Measurements from ENCODE around the gene MT4.
A peak's percentile ranks its signal among the peaks of the same experiment; 100 is the strongest.

Gene MT4

DNA sequence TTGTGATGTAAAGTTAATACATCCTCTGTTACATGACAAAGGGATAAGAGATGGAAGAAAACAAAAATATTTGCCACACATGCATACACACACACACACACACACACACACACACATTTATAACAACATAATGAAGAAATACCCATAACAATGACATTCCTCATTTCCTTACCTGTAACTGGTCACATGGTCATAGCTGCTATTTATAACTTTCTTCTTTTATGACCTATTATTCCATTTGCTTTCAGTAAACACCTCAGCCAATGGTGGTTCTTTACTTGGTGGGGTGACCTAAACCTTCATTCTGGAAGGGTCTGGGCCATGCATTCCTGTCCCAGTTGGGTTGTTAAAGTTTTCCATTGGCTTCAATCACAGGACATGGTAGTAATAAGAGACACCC lies 48.8 kb downstream of the MT4 start:
- H3K4me3 ChIP-seq (replicated peaks; ENCODE audit: low read depth, low read length) = no peak overlapping the region
- DNase-seq (ENCODE audit: low read depth) = no peak
- TF ChIP-seq, protein P1, sequence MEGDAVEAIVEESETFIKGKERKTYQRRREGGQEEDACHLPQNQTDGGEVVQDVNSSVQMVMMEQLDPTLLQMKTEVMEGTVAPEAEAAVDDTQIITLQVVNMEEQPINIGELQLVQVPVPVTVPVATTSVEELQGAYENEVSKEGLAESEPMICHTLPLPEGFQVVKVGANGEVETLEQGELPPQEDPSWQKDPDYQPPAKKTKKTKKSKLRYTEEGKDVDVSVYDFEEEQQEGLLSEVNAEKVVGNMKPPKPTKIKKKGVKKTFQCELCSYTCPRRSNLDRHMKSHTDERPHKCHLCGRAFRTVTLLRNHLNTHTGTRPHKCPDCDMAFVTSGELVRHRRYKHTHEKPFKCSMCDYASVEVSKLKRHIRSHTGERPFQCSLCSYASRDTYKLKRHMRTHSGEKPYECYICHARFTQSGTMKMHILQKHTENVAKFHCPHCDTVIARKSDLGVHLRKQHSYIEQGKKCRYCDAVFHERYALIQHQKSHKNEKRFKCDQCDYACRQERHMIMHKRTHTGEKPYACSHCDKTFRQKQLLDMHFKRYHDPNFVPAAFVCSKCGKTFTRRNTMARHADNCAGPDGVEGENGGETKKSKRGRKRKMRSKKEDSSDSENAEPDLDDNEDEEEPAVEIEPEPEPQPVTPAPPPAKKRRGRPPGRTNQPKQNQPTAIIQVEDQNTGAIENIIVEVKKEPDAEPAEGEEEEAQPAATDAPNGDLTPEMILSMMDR (IDR thresholded peaks at IDR 0.05; ENCODE audit: low read length, missing control alignments) = no peak

DNA sequence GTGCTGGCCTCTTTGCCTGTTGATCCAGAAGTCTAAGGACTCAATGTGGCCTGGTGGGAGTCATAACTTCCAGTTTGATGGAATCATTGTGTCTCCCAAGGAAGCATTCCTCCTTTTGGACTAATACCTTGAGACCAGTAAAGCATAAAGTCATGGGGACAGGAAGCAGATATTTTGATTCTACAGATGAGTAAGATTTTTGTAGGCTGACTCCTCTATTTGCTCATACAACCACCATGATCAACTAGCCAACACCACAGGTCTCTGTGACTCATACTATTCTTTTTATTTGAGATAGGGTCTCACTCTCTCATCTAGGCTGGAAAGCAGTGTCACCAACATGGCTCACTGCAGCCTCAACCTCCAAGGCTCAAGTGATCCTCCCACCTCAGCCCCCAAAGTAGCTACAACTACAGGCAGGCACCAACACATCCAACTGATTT lies 49.7 kb downstream of the MT4 start:
- no peak overlapping the region for H3K4me3 ChIP-seq (replicated peaks; ENCODE audit: low read depth, low read length)
- peak; percentile 47 for DNase-seq (ENCODE audit: low read depth)
- TF ChIP-seq, protein P1 (IDR thresholded peaks at IDR 0.05; ENCODE audit: low read length, missing control alignments) = no peak

DNA sequence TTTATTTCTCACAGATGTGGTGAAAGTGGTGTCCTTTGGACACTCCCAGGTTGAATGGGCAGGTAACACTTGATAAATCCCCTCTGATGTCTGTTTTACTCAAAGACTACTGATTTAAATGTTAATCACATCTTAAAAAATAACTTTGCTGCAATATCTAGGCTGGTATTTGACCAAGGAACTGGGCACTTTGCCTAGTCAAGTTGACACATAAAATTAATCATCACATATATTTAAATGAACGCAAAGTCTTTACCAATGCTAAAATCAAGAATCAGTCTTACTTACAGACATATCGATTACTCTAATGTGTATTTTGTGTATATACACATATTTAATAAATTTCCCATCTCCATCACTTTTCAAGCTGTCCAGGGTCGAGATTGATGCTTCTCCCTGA lies 50.5 kb downstream of the MT4 start:
- peak; percentile 37 for DNase-seq (ENCODE audit: low read depth)
- H3K4me3 ChIP-seq (replicated peaks; ENCODE audit: low read depth, low read length) = no peak overlapping the region
- TF ChIP-seq, protein P1 (IDR thresholded peaks at IDR 0.05; ENCODE audit: low read length, missing control alignments) = no peak

DNA sequence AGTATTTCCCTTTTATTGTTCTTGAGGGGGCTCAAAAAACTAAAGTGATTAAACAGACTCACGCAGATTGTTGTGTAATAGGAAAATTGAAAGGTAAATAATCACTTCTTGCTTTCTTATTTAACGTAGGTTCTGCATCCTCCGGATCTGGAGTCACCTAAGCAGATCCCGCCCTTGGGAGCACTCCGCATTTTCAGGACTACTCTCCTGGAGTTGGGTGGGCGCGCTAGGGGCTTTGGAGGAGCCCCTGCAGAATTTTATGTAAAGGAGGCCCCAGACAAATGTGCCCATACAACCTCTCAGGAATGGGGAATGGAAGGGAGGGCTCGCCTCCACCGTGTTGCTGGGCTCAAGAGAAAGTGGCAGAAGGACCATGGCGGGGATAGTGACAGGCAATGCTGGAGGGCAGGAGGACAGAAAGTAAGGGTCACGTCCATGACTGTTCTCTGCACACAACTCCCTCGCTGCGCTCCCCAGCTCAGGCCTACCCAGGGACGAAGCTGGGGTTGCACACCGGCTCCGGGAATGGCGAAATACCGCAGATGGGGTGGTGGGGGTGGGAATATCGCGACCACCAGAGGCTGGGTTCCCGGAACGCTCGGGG lies 51.8 kb downstream of the MT4 start:
- peak overlapping the region; percentile 1 for H3K4me3 ChIP-seq (replicated peaks; ENCODE audit: low read depth, low read length)
- no peak for DNase-seq (ENCODE audit: low read depth)
- TF ChIP-seq, protein P1 (IDR thresholded peaks at IDR 0.05; ENCODE audit: low read length, missing control alignments) = no peak

DNA sequence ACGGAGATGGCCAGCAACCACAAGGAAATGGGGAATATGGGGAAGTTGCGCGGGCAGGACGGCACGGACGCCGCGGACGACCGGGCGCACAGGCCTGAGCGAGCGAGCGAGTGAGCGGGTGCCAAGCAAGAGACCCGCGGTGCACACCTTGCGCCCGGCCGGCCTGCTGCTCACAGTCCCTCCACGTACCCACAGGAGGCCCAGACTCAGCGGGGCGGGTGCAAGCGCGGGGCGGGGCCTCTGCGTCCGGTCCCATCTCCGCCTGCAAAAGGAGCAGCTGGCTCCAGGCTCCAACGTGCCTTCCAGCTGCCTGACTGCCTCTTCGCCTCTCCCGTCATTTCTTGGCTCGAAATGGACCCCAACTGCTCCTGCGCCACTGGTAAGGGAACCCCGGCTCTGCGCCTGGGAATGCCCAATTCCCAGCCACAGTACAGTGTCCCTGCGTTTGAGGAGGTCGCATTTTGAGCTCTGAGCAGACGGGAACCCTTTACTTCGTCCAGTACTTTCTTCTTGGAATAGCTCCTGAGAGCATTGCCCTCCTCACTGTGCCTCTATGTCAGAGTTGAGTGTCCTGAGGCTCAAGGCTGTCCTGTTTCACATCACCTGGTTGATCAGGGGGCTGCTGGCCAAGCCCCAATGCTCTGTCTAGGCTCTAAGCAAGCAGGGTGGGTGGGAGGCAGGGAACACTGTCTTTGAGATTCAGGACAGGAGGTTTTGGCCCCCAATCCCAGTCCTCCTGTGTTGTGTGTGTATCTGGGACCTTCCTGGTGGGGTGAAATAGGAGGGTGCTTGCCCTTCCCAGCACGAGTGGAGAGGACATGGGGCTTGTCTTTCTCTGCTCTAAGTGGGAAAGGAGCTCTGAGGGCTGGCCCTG lies 52.6 kb downstream of the MT4 start:
- peak; percentile 68 for DNase-seq (ENCODE audit: low read depth)
- TF ChIP-seq, protein P1 (IDR thresholded peaks at IDR 0.05; ENCODE audit: low read length, missing control alignments) = no peak
- peak overlapping the region; percentile 1 for H3K4me3 ChIP-seq (replicated peaks; ENCODE audit: low read depth, low read length)

DNA sequence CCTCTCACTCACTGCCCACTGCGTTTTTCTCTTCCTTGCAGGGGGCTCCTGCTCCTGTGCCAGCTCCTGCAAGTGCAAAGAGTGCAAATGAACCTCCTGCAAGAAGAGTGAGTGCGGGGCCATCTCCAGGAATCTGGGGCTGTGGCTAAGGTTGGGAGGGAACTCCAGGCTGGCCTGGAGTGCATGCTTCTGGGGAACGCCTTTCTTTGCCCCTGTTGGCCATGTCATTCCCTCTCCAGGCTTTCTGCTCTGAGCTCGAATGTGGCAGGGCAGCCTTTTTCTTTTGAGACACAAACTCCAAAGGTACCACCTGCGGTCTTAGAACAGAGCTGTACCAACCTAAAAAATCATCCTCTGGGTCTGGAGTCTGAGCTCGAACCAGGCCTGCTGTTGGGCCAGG lies 53.3 kb downstream of the MT4 start:
- no peak for DNase-seq (ENCODE audit: low read depth)
- no peak overlapping the region for H3K4me3 ChIP-seq (replicated peaks; ENCODE audit: low read depth, low read length)
- TF ChIP-seq, protein P1 (IDR thresholded peaks at IDR 0.05; ENCODE audit: low read length, missing control alignments) = no peak
